ENCODE measurements around the gene VWA2.

The VWA2 gene

GRCh38 chr10:114290038-114290437, 51.0 kb downstream of the VWA2 start:
- POLR2A ChIA-PET = no interaction called here
- Histone ChIP-seq H3K4me1 (ENCODE audit: control insufficient read depth, insufficient read depth, low read length) (no peaks in the 10 kb centered on the region), H3K27ac (ENCODE audit: extremely low read depth, low read depth, low read length) (no peak overlapping the region), H3K4me3 (ENCODE audit: low read depth, low read length) (no peak overlapping the region), H3K36me3 (ENCODE audit: control insufficient read depth in 2 of 2, insufficient read depth in 1 of 2, low read length in 2 of 2) (no peaks in the 10 kb centered on the region), H3K9me3 (ENCODE audit: control insufficient read depth, insufficient read depth, low read depth, low read length) (no peaks in the 10 kb centered on the region)
- CTCF ChIA-PET = interaction anchor here (0.7 to 1.5 kb wide), 3 partner anchors 13 to 423 kb away, joined by 3 to 8 read pairs (median 4); no protein-coding TSS in a partner anchor
- TF ChIP-seq ZNF169 (tag by site-specific recombination; IDR thresholded peaks at IDR 0.05) = no peak
- no peak for TF ChIP-seq ELK4 (IDR thresholded peaks at IDR 0.05; ENCODE audit: borderline replicate concordance, low read depth, low read length)
- TF ChIP-seq, protein P1, sequence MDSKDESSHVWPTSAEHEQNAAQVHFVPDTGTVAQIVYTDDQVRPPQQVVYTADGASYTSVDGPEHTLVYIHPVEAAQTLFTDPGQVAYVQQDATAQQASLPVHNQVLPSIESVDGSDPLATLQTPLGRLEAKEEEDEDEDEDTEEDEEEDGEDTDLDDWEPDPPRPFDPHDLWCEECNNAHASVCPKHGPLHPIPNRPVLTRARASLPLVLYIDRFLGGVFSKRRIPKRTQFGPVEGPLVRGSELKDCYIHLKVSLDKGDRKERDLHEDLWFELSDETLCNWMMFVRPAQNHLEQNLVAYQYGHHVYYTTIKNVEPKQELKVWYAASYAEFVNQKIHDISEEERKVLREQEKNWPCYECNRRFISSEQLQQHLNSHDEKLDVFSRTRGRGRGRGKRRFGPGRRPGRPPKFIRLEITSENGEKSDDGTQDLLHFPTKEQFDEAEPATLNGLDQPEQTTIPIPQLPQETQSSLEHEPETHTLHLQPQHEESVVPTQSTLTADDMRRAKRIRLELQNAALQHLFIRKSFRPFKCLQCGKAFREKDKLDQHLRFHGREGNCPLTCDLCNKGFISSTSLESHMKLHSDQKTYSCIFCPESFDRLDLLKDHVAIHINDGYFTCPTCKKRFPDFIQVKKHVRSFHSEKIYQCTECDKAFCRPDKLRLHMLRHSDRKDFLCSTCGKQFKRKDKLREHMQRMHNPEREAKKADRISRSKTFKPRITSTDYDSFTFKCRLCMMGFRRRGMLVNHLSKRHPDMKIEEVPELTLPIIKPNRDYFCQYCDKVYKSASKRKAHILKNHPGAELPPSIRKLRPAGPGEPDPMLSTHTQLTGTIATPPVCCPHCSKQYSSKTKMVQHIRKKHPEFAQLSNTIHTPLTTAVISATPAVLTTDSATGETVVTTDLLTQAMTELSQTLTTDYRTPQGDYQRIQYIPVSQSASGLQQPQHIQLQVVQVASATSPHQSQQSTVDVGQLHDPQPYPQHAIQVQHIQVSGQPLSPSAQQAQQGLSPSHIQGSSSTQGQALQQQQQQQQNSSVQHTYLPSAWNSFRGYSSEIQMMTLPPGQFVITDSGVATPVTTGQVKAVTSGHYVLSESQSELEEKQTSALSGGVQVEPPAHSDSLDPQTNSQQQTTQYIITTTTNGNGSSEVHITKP (tag by site-specific recombination; IDR thresholded peaks at IDR 0.05) = no peak
- TF ChIP-seq RBAK (tag by site-specific recombination; IDR thresholded peaks at IDR 0.05) = no peak
- no peak for TF ChIP-seq ZNF37A (tag by site-specific recombination; IDR thresholded peaks at IDR 0.05)
- TF ChIP-seq, protein P2, sequence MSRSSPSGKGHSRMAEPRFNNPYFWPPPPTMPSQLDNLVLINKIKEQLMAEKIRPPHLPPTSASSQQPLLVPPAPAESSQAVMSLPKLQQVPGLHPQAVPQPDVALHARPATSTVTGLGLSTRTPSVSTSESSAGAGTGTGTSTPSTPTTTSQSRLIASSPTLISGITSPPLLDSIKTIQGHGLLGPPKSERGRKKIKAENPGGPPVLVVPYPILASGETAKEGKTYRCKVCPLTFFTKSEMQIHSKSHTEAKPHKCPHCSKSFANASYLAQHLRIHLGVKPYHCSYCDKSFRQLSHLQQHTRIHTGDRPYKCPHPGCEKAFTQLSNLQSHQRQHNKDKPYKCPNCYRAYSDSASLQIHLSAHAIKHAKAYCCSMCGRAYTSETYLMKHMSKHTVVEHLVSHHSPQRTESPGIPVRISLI (tag by site-specific recombination; IDR thresholded peaks at IDR 0.05) = no peak

GRCh38 chr10:114291076-114291475, 52.0 kb downstream of the VWA2 start:
- Histone ChIP-seq H3K4me1 (ENCODE audit: control insufficient read depth, insufficient read depth, low read length) (no peaks in the 10 kb centered on the region), H3K27ac (ENCODE audit: extremely low read depth, low read depth, low read length) (no peak overlapping the region), H3K9me3 (ENCODE audit: control insufficient read depth, insufficient read depth, low read depth, low read length) (no peaks in the 10 kb centered on the region; the same call in 1 of the 2 replicates), H3K36me3 (ENCODE audit: control insufficient read depth in 2 of 2, insufficient read depth in 1 of 2, low read length in 2 of 2) (peaks cover 0 to 8% of the 10 kb centered on the region in 2 experiments; a peak in 1 of 3 replicates), H3K4me3 (ENCODE audit: low read depth, low read length) (no peak overlapping the region)
- ChIA-PET POLR2A (no interaction called here), CTCF (interaction anchor here (1.4 to 1.5 kb wide), 2 partner anchors 12 to 180 kb away, joined by 4 to 8 read pairs; no protein-coding TSS in a partner anchor)
- TF ChIP-seq SP2 (tag by site-specific recombination; IDR thresholded peaks at IDR 0.05) (no peak), ZNF514 (tag by site-specific recombination; IDR thresholded peaks at IDR 0.05) (no peak), SP3 (tag by site-specific recombination; IDR thresholded peaks at IDR 0.05) (no peak), ZNF488 (tag by site-specific recombination; IDR thresholded peaks at IDR 0.05) (no peak), GLIS2 (tag by site-specific recombination; IDR thresholded peaks at IDR 0.05) (no peak), SCRT1 (tag by site-specific recombination; IDR thresholded peaks at IDR 0.05; ENCODE audit: borderline replicate concordance) (no peak), ZNF416 (tag by site-specific recombination; IDR thresholded peaks at IDR 0.05) (no peak), ZNF114 (tag by site-specific recombination; IDR thresholded peaks at IDR 0.05) (no peak), ZNF623 (tag by site-specific recombination; IDR thresholded peaks at IDR 0.05) (no peak), ZNF175 (tag by site-specific recombination; IDR thresholded peaks at IDR 0.05) (no peak), ZNF394 (tag by site-specific recombination; IDR thresholded peaks at IDR 0.05; ENCODE audit: borderline replicate concordance) (no peak), KLF8 (tag by site-specific recombination; IDR thresholded peaks at IDR 0.05) (no peak)
- TF ChIP-seq, protein P3, sequence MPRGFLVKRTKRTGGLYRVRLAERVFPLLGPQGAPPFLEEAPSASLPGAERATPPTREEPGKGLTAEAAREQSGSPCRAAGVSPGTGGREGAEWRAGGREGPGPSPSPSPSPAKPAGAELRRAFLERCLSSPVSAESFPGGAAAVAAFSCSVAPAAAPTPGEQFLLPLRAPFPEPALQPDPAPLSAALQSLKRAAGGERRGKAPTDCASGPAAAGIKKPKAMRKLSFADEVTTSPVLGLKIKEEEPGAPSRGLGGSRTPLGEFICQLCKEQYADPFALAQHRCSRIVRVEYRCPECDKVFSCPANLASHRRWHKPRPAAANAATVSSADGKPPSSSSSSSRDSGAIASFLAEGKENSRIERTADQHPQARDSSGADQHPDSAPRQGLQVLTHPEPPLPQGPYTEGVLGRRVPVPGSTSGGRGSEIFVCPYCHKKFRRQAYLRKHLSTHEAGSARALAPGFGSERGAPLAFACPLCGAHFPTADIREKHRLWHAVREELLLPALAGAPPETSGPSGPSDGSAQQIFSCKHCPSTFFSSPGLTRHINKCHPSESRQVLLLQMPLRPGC (tag by site-specific recombination; IDR thresholded peaks at IDR 0.05) = no peak
- TF ChIP-seq, protein P4, sequence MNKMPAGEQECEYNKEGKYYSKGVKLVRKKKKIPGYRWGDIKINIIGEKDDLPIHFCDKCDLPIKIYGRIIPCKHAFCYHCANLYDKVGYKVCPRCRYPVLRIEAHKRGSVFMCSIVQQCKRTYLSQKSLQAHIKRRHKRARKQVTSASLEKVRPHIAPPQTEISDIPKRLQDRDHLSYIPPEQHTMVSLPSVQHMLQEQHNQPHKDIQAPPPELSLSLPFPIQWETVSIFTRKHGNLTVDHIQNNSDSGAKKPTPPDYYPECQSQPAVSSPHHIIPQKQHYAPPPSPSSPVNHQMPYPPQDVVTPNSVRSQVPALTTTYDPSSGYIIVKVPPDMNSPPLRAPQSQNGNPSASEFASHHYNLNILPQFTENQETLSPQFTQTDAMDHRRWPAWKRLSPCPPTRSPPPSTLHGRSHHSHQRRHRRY (tag by site-specific recombination; IDR thresholded peaks at IDR 0.05) = no peak
